ENCODE results near the gene CENPP. TPM values are rescaled to one million over a fixed set of nuclear protein-coding genes. Genes with fewer than 3 reads are reported as not detected.

The CENPP gene
- total RNA-seq, 1 experiment from 2014 or later = 7.4 TPM

GRCh38 chr9:92468206-92468605 is 142.5 kb downstream of the CENPP start:
- no peak for DNase-seq (ENCODE audit: extremely low read depth, low read depth)

GRCh38 chr9:92474587-92474986 is 148.8 kb downstream of the CENPP start:
- no peak for DNase-seq (ENCODE audit: extremely low read depth, low read depth)

GRCh38 chr9:92476962-92477361 is 151.2 kb downstream of the CENPP start:
- DNase-seq (ENCODE audit: extremely low read depth, low read depth) = no peak

- no peak for DNase-seq (ENCODE audit: extremely low read depth, low read depth)
Observed at GRCh38 chr9:92478783-92479182, 153.0 kb downstream of the CENPP start.

- no peak for DNase-seq (ENCODE audit: extremely low read depth, low read depth)
Observed at GRCh38 chr9:92479346-92479745, 153.6 kb downstream of the CENPP start.

- no peak for DNase-seq (ENCODE audit: extremely low read depth, low read depth)
Observed at GRCh38 chr9:92480291-92480771, 154.6 kb downstream of the CENPP start.

GRCh38 chr9:92480986-92481633 is 155.4 kb downstream of the CENPP start:
- no peak for DNase-seq (ENCODE audit: extremely low read depth, low read depth)

- no peak for DNase-seq (ENCODE audit: extremely low read depth, low read depth)
Observed at GRCh38 chr9:92482329-92482728, 156.6 kb downstream of the CENPP start, which contains the start of gene ASPN. TSS of gene ASPN (minus strand) at chr9:92482506.

GRCh38 chr9:92482805-92483204 is 157.1 kb downstream of the CENPP start:
- DNase-seq (ENCODE audit: extremely low read depth, low read depth) = no peak

- DNase-seq (ENCODE audit: extremely low read depth, low read depth) = no peak
Observed at GRCh38 chr9:92483627-92484545, 158.1 kb downstream of the CENPP start.

- no peak for DNase-seq (ENCODE audit: extremely low read depth, low read depth)
Observed at GRCh38 chr9:92484563-92484962, 158.8 kb downstream of the CENPP start.

GRCh38 chr9:92486371-92486770 is 160.6 kb downstream of the CENPP start:
- no peak for DNase-seq (ENCODE audit: extremely low read depth, low read depth)

- no peak for DNase-seq (ENCODE audit: extremely low read depth, low read depth)
Observed at GRCh38 chr9:92488681-92489550, 163.2 kb downstream of the CENPP start.

GRCh38 chr9:92492781-92493401 is 167.1 kb downstream of the CENPP start:
- no peak for DNase-seq (ENCODE audit: extremely low read depth, low read depth)

GRCh38 chr9:92493749-92494387 is 168.1 kb downstream of the CENPP start:
- DNase-seq (ENCODE audit: extremely low read depth, low read depth) = no peak

GRCh38 chr9:92494856-92495255 is 169.1 kb downstream of the CENPP start:
- no peak for DNase-seq (ENCODE audit: extremely low read depth, low read depth)

GRCh38 chr9:92496396-92497176 is 170.8 kb downstream of the CENPP start:
- DNase-seq (ENCODE audit: extremely low read depth, low read depth) = no peak

GRCh38 chr9:92499701-92500100 is 173.9 kb downstream of the CENPP start:
- no peak for DNase-seq (ENCODE audit: extremely low read depth, low read depth)

GRCh38 chr9:92500725-92501124 is 175.0 kb downstream of the CENPP start:
- DNase-seq (ENCODE audit: extremely low read depth, low read depth) = no peak
